ENCODE results near the gene ATRX. TPM values are rescaled to one million over a fixed set of nuclear protein-coding genes. Genes with fewer than 3 reads are reported as not detected.
A peak's percentile ranks its signal among the peaks of the same experiment; 100 is the strongest.

The ATRX gene, protein sequence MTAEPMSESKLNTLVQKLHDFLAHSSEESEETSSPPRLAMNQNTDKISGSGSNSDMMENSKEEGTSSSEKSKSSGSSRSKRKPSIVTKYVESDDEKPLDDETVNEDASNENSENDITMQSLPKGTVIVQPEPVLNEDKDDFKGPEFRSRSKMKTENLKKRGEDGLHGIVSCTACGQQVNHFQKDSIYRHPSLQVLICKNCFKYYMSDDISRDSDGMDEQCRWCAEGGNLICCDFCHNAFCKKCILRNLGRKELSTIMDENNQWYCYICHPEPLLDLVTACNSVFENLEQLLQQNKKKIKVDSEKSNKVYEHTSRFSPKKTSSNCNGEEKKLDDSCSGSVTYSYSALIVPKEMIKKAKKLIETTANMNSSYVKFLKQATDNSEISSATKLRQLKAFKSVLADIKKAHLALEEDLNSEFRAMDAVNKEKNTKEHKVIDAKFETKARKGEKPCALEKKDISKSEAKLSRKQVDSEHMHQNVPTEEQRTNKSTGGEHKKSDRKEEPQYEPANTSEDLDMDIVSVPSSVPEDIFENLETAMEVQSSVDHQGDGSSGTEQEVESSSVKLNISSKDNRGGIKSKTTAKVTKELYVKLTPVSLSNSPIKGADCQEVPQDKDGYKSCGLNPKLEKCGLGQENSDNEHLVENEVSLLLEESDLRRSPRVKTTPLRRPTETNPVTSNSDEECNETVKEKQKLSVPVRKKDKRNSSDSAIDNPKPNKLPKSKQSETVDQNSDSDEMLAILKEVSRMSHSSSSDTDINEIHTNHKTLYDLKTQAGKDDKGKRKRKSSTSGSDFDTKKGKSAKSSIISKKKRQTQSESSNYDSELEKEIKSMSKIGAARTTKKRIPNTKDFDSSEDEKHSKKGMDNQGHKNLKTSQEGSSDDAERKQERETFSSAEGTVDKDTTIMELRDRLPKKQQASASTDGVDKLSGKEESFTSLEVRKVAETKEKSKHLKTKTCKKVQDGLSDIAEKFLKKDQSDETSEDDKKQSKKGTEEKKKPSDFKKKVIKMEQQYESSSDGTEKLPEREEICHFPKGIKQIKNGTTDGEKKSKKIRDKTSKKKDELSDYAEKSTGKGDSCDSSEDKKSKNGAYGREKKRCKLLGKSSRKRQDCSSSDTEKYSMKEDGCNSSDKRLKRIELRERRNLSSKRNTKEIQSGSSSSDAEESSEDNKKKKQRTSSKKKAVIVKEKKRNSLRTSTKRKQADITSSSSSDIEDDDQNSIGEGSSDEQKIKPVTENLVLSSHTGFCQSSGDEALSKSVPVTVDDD (N-terminal part only)
- 27.6 and 40.0 TPM in 2 replicates for polyA plus RNA-seq (2012; rRNA removed)
- polyA plus RNA-seq (2012; cell fraction: cytosol; rRNA removed): 34.7 and 36.2 TPM in 2 replicates
- polyA plus RNA-seq (2012; cell fraction: nucleus; rRNA removed): 25.8 and 64.6 TPM in 2 replicates

DNA sequence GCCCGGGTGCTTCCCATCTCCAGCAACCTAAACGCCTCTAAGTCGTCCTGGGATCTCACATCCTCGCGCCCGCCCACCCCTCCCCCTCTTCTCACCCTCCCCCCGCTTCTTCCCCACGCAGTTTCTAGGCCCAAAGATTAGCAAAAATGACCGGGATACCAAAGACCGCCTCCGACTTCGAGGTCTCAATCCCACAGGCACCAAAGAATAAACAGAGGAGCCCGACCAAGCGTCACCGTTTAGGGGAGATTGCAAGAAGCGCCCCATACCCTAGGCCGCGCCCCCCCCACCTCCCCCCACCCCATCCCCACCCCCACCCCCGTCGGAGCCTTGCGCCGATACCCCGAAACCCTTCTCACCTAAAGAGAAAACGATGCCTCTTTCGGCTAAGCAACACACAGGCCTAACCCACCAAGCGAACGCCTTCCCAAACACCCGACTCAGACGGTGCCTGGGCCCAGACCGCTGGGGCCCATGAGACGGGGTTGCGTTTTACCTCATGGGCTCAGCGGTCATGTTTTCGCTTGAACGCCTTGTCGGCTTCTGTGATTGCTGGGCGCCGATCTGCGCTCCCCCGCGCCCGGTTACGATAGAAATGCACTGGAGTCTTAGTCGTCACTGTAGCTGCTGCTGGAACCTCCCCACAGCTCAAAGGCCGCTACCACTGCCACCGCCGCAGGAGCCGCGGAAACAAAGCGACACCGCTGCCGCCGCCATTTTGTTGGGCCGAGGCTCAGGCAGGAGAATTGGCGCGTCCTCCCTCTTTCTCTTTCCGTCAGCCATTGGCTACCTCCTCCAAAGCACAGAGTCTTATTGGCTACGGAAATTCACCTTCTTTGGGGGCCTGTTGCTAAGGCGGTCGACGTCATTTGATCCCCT is at the start of gene ATRX:
Gene ATRX (minus strand): TSS at position 731 of the 879 bp plus-strand sequence. CDS start 215 bp downstream, at position 516.
- Histone ChIP-seq H3K27ac (ENCODE audit: low read depth in 2 of 2, low read length in 1 of 2) (peak within 1 kb of the TSS; percentile 87 to 96), H2AFZ (ENCODE audit: low read depth) (peak within 1 kb of the TSS; percentile 96), H3K36me3 (replicated peaks in 1 of 2; ENCODE audit: control insufficient read depth in 1 of 2, insufficient read depth in 2 of 2, low read length in 1 of 2) (peaks cover 0 to 6% of the 10 kb centered on the region in 2 experiments), H3K79me2 (ENCODE audit: insufficient read depth) (peaks cover 56% of the 10 kb centered on the region), H3K4me3 (ENCODE audit: low read depth in 2 of 2, low read length in 1 of 2) (peak within 1 kb of the TSS; percentile 79 to 91), H3K9me3 (no peaks in the 10 kb centered on the region), H3K9me2 (no peaks in the 10 kb centered on the region), H4K20me1 (ENCODE audit: insufficient read depth) (peaks cover 45% of the 10 kb centered on the region), H3K9ac (peak within 1 kb of the TSS; percentile 99), H3K27me3 (ENCODE audit: insufficient read depth) (no peaks in the 10 kb centered on the region), H3K4me1 (ENCODE audit: control insufficient read depth in 1 of 2, insufficient read depth in 2 of 2, low read depth in 1 of 2, low read length in 1 of 2) (no peaks in the 10 kb centered on the region; a peak in 2 of 4 replicates), H3F3A (replicated peaks; ENCODE audit: insufficient read depth) (peaks cover 5% of the 10 kb centered on the region), H3K4me2 (peak within 1 kb of the TSS; percentile 84)
- WGBS (ENCODE audit: low lambda C conversion rate): 3% methylated on average over 47 of the region's 61 CpGs
- CTCF ChIA-PET: no interaction called here
- POLR2A ChIA-PET: no interaction called here
- DNase-seq: peak; percentile 88
- TF ChIP-seq NRF1 (IDR thresholded peaks at IDR 0.05; ENCODE audit: low read depth, low read length): no peak
- TF ChIP-seq FOXM1 (IDR thresholded peaks at IDR 0.05; ENCODE audit: low read depth): no peak
- no peak for TF ChIP-seq MEF2A (IDR thresholded peaks at IDR 0.05; ENCODE audit: borderline replicate concordance, low read depth)
- TF ChIP-seq ELF1 (IDR thresholded peaks at IDR 0.05): no peak
- TF ChIP-seq EP300 (IDR thresholded peaks at IDR 0.05; ENCODE audit: borderline replicate concordance in 1 of 2, low read depth in 1 of 2, low read length in 1 of 2): peak in 1 of 2 experiments; percentile 72; a peak in 1 of 4 replicates
- TF ChIP-seq, protein P1, sequence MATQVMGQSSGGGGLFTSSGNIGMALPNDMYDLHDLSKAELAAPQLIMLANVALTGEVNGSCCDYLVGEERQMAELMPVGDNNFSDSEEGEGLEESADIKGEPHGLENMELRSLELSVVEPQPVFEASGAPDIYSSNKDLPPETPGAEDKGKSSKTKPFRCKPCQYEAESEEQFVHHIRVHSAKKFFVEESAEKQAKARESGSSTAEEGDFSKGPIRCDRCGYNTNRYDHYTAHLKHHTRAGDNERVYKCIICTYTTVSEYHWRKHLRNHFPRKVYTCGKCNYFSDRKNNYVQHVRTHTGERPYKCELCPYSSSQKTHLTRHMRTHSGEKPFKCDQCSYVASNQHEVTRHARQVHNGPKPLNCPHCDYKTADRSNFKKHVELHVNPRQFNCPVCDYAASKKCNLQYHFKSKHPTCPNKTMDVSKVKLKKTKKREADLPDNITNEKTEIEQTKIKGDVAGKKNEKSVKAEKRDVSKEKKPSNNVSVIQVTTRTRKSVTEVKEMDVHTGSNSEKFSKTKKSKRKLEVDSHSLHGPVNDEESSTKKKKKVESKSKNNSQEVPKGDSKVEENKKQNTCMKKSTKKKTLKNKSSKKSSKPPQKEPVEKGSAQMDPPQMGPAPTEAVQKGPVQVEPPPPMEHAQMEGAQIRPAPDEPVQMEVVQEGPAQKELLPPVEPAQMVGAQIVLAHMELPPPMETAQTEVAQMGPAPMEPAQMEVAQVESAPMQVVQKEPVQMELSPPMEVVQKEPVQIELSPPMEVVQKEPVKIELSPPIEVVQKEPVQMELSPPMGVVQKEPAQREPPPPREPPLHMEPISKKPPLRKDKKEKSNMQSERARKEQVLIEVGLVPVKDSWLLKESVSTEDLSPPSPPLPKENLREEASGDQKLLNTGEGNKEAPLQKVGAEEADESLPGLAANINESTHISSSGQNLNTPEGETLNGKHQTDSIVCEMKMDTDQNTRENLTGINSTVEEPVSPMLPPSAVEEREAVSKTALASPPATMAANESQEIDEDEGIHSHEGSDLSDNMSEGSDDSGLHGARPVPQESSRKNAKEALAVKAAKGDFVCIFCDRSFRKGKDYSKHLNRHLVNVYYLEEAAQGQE (IDR thresholded peaks at IDR 0.05; ENCODE audit: low read depth, low read length): no peak
- no peak; the same call in 1 of the 2 replicates for TF ChIP-seq MXI1 (IDR thresholded peaks at IDR 0.05; ENCODE audit: low read depth, low read length)
- no peak for TF ChIP-seq RXRA (IDR thresholded peaks at IDR 0.05; ENCODE audit: borderline replicate concordance, low read depth)
- TF ChIP-seq RFX5 (IDR thresholded peaks at IDR 0.05; ENCODE audit: low read length): peak; percentile 99
- TF ChIP-seq JUND (IDR thresholded peaks at IDR 0.05): no peak
- TF ChIP-seq FOSL2 (IDR thresholded peaks at IDR 0.05; ENCODE audit: borderline replicate concordance, low read depth): no peak
- TF ChIP-seq SIN3A (IDR thresholded peaks at IDR 0.05; ENCODE audit: borderline replicate concordance, low read depth, low read length): 0 out of 2 replicates have a peak, but pooled peaks have one; percentile 7
- no peak for TF ChIP-seq GATA2 (CRISPR knock-in tag; IDR thresholded peaks at IDR 0.05)
- TF ChIP-seq, protein P2, sequence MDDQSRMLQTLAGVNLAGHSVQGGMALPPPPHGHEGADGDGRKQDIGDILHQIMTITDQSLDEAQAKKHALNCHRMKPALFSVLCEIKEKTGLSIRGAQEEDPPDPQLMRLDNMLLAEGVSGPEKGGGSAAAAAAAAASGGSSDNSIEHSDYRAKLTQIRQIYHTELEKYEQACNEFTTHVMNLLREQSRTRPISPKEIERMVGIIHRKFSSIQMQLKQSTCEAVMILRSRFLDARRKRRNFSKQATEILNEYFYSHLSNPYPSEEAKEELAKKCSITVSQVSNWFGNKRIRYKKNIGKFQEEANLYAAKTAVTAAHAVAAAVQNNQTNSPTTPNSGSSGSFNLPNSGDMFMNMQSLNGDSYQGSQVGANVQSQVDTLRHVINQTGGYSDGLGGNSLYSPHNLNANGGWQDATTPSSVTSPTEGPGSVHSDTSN (IDR thresholded peaks at IDR 0.05): no peak
- TF ChIP-seq EZH2phosphoT487 (IDR thresholded peaks at IDR 0.05; ENCODE audit: borderline replicate concordance, low read depth): no peak
- TF ChIP-seq, protein P3, sequence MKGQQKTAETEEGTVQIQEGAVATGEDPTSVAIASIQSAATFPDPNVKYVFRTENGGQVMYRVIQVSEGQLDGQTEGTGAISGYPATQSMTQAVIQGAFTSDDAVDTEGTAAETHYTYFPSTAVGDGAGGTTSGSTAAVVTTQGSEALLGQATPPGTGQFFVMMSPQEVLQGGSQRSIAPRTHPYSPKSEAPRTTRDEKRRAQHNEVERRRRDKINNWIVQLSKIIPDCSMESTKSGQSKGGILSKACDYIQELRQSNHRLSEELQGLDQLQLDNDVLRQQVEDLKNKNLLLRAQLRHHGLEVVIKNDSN (IDR thresholded peaks at IDR 0.05; ENCODE audit: borderline replicate concordance, low read depth): no peak
- TF ChIP-seq, protein P4, sequence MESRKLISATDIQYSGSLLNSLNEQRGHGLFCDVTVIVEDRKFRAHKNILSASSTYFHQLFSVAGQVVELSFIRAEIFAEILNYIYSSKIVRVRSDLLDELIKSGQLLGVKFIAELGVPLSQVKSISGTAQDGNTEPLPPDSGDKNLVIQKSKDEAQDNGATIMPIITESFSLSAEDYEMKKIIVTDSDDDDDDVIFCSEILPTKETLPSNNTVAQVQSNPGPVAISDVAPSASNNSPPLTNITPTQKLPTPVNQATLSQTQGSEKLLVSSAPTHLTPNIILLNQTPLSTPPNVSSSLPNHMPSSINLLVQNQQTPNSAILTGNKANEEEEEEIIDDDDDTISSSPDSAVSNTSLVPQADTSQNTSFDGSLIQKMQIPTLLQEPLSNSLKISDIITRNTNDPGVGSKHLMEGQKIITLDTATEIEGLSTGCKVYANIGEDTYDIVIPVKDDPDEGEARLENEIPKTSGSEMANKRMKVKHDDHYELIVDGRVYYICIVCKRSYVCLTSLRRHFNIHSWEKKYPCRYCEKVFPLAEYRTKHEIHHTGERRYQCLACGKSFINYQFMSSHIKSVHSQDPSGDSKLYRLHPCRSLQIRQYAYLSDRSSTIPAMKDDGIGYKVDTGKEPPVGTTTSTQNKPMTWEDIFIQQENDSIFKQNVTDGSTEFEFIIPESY (IDR thresholded peaks at IDR 0.05; ENCODE audit: borderline replicate concordance, low read depth): no peak
- TF ChIP-seq TCF12 (IDR thresholded peaks at IDR 0.05): no peak
- TF ChIP-seq YY1 (IDR thresholded peaks at IDR 0.05; ENCODE audit: low read depth): peak; percentile 97

All from SK-N-SH (cell line).